GM19351 (cell line): ENCODE results near the gene PCDHGA12.
"Not testable (repeated sequence)": the region's sequence is repeated elsewhere in the genome, so short reads cannot be mapped to it uniquely, and the experiment has no call there.

ENCODE experiments used
- ATAC-seq: cut with Tn5 transposase; IDR thresholded peaks from one replicate; pipeline ENCODE4 v1.9.1; 2021; ENCODE audit warnings: mild to moderate bottlenecking, moderate library complexity; ENCODE audit not compliant: unreplicated experiment

The PCDHGA12 gene

DNA sequence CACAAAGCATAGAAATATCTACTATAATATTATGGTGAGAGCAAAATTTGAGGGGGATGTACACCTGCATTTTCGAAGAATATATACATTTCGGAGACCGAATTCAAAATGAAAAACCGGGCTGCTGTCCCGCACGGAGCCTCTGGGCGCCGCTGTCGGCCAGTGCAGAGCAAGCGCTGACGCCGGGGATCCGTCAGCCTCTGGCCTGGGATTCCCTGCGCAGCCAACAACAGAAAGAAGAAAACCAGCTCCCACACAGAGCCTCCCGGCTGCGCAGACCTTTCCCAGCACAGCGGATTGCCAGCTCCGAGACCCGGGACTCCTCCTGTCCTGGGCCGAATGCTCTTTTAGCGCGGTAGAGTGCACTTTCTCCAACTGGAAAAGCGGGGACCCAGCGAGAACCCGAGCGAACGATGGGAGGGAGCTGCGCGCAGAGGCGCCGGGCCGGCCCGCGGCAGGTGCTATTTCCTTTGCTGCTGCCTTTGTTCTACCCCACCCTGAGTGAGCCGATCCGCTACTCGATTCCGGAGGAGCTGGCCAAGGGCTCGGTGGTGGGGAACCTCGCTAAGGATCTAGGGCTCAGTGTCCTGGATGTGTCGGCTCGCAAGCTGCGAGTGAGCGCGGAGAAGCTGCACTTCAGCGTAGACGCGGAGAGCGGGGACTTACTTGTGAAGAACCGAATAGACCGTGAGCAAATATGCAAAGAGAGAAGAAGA is 22.4 kb upstream of the PCDHGA12 start, which contains the start of gene PCDHGB6:
Gene PCDHGB6, plus strand, starts transcription at position 232 of the 716 bp plus-strand sequence. Its CDS starts 182 bp downstream, at position 414.
- peak; percentile 86 for ATAC-seq

DNA sequence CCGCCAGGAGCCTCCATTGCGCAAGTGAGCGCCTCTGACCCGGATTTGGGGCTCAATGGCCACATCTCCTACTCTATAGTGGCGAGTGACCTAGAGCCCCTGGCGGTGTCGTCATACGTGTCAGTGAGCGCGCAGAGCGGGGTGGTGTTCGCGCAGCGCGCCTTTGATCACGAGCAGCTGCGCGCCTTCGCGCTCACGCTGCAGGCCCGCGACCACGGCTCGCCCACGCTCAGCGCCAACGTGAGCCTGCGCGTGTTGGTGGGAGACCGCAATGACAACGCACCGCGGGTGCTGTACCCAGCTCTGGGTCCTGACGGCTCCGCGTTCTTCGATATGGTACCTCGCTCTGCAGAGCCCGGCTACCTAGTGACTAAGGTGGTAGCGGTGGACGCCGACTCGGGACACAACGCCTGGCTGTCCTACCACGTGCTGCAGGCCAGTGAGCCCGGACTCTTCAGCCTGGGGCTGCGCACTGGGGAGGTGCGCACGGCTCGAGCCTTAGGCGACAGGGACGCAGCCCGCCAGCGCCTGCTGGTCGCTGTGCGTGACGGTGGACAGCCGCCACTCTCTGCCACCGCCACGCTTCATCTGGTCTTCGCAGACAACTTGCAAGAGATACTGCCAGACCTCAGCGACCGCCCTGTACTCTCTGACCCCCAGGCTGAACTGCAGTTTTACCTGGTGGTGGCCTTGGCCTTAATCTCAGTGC is 20.6 kb upstream of the PCDHGA12 start:
- ATAC-seq, result no peak

- ATAC-seq, result no peak
Measured at GRCh38 chr5:141411575-141411974, 18.7 kb upstream of the PCDHGA12 start.

GRCh38 chr5:141412854-141413539 is 17.3 kb upstream of the PCDHGA12 start, which contains the start of gene PCDHGA10:
Gene PCDHGA10 (plus strand): TSS chr5:141412987. CDS start chr5:141413176, 189 bp downstream.
- peak; percentile 76 for ATAC-seq

DNA sequence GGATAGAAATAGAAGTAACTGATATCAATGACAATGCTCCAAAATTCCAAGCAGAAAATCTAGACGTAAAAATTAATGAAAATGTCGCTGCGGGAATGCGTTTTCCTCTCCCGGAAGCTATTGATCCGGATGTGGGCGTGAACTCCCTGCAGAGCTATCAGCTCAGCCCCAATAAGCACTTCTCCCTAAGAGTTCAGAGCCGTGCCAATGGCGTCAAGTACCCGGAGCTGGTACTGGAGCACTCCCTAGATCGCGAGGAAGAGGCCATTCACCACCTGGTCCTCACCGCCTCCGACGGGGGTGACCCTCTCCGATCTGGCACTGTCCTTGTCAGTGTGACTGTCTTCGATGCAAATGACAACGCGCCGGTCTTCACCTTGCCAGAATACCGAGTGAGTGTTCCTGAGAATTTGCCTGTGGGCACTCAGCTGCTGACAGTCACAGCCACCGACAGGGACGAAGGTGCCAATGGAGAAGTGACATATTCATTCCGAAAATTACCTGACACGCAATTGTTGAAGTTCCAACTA is 16.7 kb upstream of the PCDHGA12 start:
- ATAC-seq, result no peak

- ATAC-seq, result not testable (repeated sequence)
Measured at GRCh38 chr5:141414548-141415274, 15.6 kb upstream of the PCDHGA12 start.

DNA sequence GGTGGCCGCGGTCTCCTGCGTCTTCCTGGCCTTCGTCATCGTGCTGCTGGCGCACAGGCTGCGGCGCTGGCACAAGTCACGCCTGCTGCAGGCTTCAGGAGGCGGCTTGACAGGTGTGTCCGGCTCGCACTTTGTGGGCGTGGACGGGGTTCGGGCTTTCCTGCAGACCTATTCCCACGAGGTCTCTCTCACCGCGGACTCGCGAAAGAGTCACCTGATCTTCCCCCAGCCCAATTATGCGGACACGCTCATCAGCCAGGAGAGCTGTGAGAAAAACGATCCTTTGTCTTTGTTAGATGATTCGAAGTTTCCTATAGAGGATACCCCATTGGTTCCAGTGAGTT is 15.1 kb upstream of the PCDHGA12 start:
- ATAC-seq, result not testable (repeated sequence)

- ATAC-seq, result peak; percentile 76
Measured at GRCh38 chr5:141417494-141418172, 12.7 kb upstream of the PCDHGA12 start, which contains the start of gene PCDHGB7. Gene PCDHGB7 (plus strand): TSS chr5:141417677. CDS start chr5:141417860, 183 bp downstream.

DNA sequence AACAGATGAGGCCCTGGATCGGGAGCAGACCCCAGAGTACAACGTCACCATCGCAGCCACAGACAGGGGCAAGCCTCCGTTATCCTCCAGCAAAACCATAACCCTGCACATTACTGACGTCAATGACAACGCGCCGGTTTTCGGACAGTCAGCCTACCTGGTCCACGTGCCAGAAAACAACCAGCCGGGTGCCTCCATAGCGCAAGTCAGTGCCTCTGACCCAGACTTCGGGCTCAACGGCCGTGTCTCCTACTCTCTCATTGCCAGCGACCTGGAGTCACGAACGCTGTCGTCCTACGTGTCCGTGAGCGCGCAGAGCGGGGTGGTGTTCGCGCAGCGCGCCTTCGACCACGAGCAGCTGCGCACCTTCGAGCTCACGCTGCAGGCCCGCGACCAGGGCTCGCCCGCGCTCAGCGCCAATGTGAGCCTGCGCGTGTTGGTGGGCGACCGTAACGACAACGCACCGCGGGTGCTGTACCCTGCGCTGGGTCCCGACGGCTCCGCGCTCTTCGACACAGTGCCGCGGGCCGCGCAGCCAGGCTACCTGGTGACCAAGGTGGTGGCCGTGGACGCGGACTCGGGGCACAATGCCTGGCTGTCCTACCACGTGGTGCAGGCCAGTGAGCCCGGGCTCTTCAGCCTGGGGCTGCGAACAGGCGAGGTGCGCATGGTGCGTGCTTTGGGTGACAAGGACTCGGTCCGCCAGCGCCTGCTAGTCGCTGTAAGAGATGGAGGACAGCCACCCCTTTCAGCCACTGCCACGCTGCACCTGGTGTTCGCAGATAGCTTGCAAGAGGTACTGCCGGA is 11.0 kb upstream of the PCDHGA12 start:
- no peak for ATAC-seq

DNA sequence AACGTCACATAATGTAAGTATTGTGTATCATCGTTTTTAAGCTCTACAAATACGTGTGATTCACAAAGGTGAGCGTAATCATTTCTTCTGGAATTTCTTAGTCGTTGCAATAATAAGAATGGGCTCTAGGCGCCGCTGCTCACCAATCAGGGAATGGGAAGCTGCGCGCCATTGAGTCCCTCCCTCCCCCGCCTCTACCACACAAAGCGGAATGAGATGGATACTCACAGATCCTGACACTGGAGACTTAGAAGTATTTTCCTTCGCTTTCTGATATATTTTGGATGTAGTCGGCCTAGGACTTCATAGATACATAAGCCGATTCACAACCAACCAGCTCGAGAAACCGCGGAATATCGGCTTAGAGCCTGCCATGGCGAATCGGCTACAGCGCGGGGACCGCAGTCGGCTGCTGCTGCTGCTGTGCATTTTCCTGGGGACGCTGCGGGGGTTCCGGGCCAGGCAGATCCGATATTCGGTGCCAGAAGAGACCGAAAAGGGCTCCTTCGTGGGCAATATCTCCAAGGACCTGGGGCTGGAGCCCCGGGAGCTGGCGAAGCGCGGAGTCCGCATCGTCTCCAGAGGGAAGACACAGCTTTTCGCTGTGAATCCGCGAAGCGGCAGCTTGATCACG is 9.3 kb upstream of the PCDHGA12 start, which contains the start of gene PCDHGA11:
Gene PCDHGA11, plus strand, starts transcription at position 197 of the 634 bp plus-strand sequence. Its CDS starts 177 bp downstream, at position 374.
- ATAC-seq, result peak; percentile 43

GRCh38 chr5:141421489-141421855 is 8.8 kb upstream of the PCDHGA12 start:
- no peak for ATAC-seq

- no peak for ATAC-seq
Measured at GRCh38 chr5:141422742-141423291, 7.5 kb upstream of the PCDHGA12 start.

DNA sequence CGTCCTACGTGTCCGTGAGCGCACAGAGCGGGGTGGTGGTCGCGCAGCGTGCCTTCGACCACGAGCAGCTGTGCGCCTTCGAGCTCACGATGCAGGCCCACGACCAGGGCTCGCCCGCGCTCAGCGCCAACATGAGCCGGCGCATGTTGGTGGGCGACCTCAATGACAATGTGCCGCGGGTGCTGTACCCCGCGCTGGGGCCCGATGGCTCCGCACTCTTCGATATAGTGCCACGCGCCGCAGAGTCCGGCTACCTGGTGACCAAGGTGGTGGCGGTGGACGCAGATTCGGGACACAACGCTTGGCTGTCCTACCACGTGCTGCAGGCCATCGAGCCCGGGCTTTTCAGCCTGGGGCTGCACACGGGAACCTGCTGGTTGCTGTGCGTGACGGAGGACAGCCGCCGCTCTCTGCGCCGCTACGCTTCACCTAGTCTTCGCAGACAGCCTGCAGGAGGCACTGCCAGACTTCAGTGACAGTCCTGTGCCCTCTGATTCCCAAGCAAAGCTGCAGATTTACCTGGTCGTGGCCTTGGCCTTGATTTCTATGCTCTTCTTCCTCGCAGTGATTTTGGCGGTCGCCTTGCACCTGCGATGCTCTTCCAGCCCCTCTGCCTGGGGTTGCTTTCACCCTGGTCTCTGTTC is 2.4 kb upstream of the PCDHGA12 start:
- ATAC-seq, result no peak

- ATAC-seq, result peak; percentile 52
Measured at GRCh38 chr5:141431286-141431685, 979 bp downstream of the PCDHGA12 start.

- ATAC-seq, result not testable (repeated sequence)
Measured at GRCh38 chr5:141432308-141432707, 2.0 kb downstream of the PCDHGA12 start.

- ATAC-seq, result not testable (repeated sequence)
Measured at GRCh38 chr5:141432726-141433125, 2.4 kb downstream of the PCDHGA12 start.

- no peak for ATAC-seq
Measured at GRCh38 chr5:141434006-141434405, 3.7 kb downstream of the PCDHGA12 start.

- no peak for ATAC-seq
Measured at GRCh38 chr5:141437221-141437620, 6.9 kb downstream of the PCDHGA12 start.
